ENCODE data around the gene MFAP1.

DNA sequence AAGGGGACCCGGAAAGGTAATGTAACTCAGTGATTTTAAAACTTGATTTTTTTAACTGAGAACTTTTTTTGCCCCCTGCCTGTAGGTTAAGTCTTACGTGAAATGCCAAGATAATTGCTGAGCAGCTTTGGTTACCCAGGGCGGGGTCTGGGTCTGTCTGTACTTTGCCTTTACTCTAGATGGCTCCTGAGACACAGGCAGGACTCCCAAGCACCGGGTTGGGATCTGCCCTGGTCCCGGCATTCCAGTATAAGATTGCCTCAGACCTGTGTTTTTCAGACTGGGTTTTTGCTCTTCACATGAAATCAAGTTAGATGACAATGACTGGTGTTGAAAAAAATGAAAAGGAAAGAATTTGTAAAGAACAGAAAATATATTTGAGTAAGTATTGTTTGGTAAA is 42.6 kb upstream of the MFAP1 start:
- no peak for TF ChIP-seq POLR2A (IDR thresholded peaks at IDR 0.05)
- TF ChIP-seq, protein P1, sequence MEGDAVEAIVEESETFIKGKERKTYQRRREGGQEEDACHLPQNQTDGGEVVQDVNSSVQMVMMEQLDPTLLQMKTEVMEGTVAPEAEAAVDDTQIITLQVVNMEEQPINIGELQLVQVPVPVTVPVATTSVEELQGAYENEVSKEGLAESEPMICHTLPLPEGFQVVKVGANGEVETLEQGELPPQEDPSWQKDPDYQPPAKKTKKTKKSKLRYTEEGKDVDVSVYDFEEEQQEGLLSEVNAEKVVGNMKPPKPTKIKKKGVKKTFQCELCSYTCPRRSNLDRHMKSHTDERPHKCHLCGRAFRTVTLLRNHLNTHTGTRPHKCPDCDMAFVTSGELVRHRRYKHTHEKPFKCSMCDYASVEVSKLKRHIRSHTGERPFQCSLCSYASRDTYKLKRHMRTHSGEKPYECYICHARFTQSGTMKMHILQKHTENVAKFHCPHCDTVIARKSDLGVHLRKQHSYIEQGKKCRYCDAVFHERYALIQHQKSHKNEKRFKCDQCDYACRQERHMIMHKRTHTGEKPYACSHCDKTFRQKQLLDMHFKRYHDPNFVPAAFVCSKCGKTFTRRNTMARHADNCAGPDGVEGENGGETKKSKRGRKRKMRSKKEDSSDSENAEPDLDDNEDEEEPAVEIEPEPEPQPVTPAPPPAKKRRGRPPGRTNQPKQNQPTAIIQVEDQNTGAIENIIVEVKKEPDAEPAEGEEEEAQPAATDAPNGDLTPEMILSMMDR (IDR thresholded peaks at IDR 0.05): no peak
